Measurements from ENCODE around the gene COL23A1. TPM values are rescaled to one million over a fixed set of nuclear protein-coding genes. Genes with fewer than 3 reads are reported as not detected.
"Not testable (repeated sequence)": the region's sequence is repeated elsewhere in the genome, so short reads cannot be mapped to it uniquely, and the experiment has no call there.

Gene COL23A1
- total RNA-seq, 4 donors from 2014 or later: 7.9 to 20.4 (median 12.0) TPM

GRCh38 chr5:178306430-178307225 is 283.6 kb downstream of the COL23A1 start:
- no peak for TF ChIP-seq POLR2A (IDR thresholded peaks at IDR 0.05)
- no peak for TF ChIP-seq EP300 (IDR thresholded peaks at IDR 0.05)
- Histone ChIP-seq H3K4me3 (no peak overlapping the region), H3K9me3 (no peaks in the 10 kb centered on the region), H3K27me3 (no peaks in the 10 kb centered on the region), H3K36me3 (no peaks in the 10 kb centered on the region), H3K4me1 (no peaks in the 10 kb centered on the region), H3K27ac (no peak overlapping the region)
- WGBS, 2 donors: 67 to 72% methylated on average over 19 to 22 of the region's 23 CpGs
- no peak for DNase-seq (ENCODE audit: low spot score in 2 of 2)

- Histone ChIP-seq H3K27me3 (no peaks in the 10 kb centered on the region), H3K9me3 (no peaks in the 10 kb centered on the region), H3K4me1 (no peaks in the 10 kb centered on the region), H3K4me3 (no peak overlapping the region), H3K36me3 (no peaks in the 10 kb centered on the region), H3K27ac (no peak overlapping the region)
- DNase-seq (ENCODE audit: low spot score in 2 of 2): no peak
- 85% methylated on average over 15 of the region's 15 CpGs for WGBS, 2 donors
- TF ChIP-seq CTCF (IDR thresholded peaks at IDR 0.05): no peak
- TF ChIP-seq POLR2A (IDR thresholded peaks at IDR 0.05): no peak
- TF ChIP-seq EP300 (IDR thresholded peaks at IDR 0.05): no peak
Observed at GRCh38 chr5:178305801-178306200, 284.4 kb downstream of the COL23A1 start.

GRCh38 chr5:178304761-178305645 is 285.2 kb downstream of the COL23A1 start:
- no peaks in the 10 kb centered on the region for H3K4me1 ChIP-seq
- H3K9me3 ChIP-seq: no peaks in the 10 kb centered on the region
- H3K27me3 ChIP-seq: no peaks in the 10 kb centered on the region
- 69 to 79% methylated on average over 17 of the region's 17 CpGs for WGBS, 2 donors
- H3K27ac ChIP-seq: no peak overlapping the region
- H3K36me3 ChIP-seq: no peaks in the 10 kb centered on the region
- no peak for DNase-seq (ENCODE audit: low spot score in 2 of 2)
- no peak for TF ChIP-seq EP300 (IDR thresholded peaks at IDR 0.05)
- no peak for TF ChIP-seq POLR2A (IDR thresholded peaks at IDR 0.05)
- TF ChIP-seq CTCF (IDR thresholded peaks at IDR 0.05): no peak
- no peak overlapping the region for H3K4me3 ChIP-seq

- Histone ChIP-seq H3K9me3 (no peaks in the 10 kb centered on the region), H3K27me3 (no peaks in the 10 kb centered on the region), H3K27ac (no peak overlapping the region), H3K4me1 (no peaks in the 10 kb centered on the region), H3K4me3 (no peak overlapping the region), H3K36me3 (no peaks in the 10 kb centered on the region)
- 85 to 87% methylated on average over 12 of the region's 12 CpGs for WGBS, 2 donors
- no peak for DNase-seq (ENCODE audit: low spot score in 2 of 2)
- TF ChIP-seq EP300 (IDR thresholded peaks at IDR 0.05) (no peak), POLR2A (IDR thresholded peaks at IDR 0.05) (no peak), CTCF (IDR thresholded peaks at IDR 0.05) (no peak)
Observed at GRCh38 chr5:178304016-178304415, 286.2 kb downstream of the COL23A1 start.

GRCh38 chr5:178302321-178302720 is 287.9 kb downstream of the COL23A1 start:
- H3K4me3 ChIP-seq, H3K4me1 ChIP-seq: not testable (repeated sequence)
- 57 to 63% methylated on average over 2 to 10 of the region's 16 CpGs for WGBS, 2 donors

GRCh38 chr5:178301641-178302040 is 288.6 kb downstream of the COL23A1 start:
- H3K27ac ChIP-seq: no peak overlapping the region
- H3K9me3 ChIP-seq: no peaks in the 10 kb centered on the region
- no peak for DNase-seq (ENCODE audit: low spot score in 2 of 2)
- H3K4me3 ChIP-seq: no peak overlapping the region
- 92 to 94% methylated on average over 10 to 13 of the region's 15 CpGs for WGBS, 2 donors
- no peaks in the 10 kb centered on the region for H3K36me3 ChIP-seq
- no peaks in the 10 kb centered on the region for H3K27me3 ChIP-seq
- TF ChIP-seq CTCF (IDR thresholded peaks at IDR 0.05) (no peak), EP300 (IDR thresholded peaks at IDR 0.05) (no peak)
- no peaks in the 10 kb centered on the region for H3K4me1 ChIP-seq

More at GRCh38 chr5:178302321-178302720, 287.9 kb downstream of the COL23A1 start:
- not testable (repeated sequence) for H3K36me3 ChIP-seq; H3K27ac ChIP-seq; DNase-seq (ENCODE audit: low spot score in 2 of 2); H3K27me3 ChIP-seq; H3K9me3 ChIP-seq

All from tibial nerve (tissue), 4 donors.